Raji (cell line): Measurements from ENCODE around the gene ACACB.

Experiments used
- POLR2A ChIP-seq: IDR thresholded peaks from 2 replicates; pipeline ENCODE4 v1.6.1; 2011; ENCODE audit warnings: low read depth, low read length, control low read depth; ENCODE audit not compliant: insufficient read depth

Gene ACACB

DNA sequence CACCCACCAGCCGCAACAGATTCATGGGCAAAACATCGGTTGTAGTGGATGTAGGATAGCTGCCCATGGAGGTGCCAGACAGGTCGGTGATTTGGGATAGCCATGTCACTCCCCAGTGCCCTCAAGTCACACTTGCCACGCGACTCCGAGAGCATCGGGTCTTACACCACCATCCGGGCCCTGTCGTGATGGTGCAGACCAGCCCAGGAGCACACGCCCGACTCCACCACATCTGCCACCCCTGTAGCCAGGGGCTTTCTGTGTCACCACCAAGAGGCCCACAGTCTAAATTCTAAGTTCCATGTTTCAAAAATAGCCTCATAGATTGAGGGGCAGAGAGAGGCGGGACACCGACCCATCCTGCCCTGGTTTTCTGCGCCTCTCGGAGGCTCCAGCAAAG is 174.7 kb downstream of the ACACB start:
- TF ChIP-seq POLR2A, result no peak

GRCh38 chr12:109291521-109292341 is 175.3 kb downstream of the ACACB start:
- no peak for TF ChIP-seq POLR2A

DNA sequence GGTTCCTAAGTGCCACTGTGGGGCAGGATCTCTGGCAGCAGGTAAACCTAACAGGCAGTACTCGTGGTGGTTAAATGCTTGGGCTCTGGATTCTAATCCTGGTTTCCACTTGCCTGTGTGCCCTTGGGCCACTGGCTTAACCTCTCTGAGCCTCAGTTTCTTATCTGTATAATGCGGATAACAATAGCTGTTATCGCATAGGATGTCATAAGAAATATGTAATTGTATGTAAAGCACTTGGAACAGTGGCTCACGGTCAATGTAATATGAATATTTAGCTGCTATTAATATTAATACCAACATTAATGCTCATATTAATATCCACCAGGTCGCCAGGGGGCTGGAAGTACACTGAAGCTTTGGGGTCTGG is 175.9 kb downstream of the ACACB start:
- no peak for TF ChIP-seq POLR2A

GRCh38 chr12:109293106-109293505 is 176.7 kb downstream of the ACACB start:
- TF ChIP-seq POLR2A, result no peak

GRCh38 chr12:109294286-109294796 is 178.0 kb downstream of the ACACB start:
- no peak for TF ChIP-seq POLR2A

DNA sequence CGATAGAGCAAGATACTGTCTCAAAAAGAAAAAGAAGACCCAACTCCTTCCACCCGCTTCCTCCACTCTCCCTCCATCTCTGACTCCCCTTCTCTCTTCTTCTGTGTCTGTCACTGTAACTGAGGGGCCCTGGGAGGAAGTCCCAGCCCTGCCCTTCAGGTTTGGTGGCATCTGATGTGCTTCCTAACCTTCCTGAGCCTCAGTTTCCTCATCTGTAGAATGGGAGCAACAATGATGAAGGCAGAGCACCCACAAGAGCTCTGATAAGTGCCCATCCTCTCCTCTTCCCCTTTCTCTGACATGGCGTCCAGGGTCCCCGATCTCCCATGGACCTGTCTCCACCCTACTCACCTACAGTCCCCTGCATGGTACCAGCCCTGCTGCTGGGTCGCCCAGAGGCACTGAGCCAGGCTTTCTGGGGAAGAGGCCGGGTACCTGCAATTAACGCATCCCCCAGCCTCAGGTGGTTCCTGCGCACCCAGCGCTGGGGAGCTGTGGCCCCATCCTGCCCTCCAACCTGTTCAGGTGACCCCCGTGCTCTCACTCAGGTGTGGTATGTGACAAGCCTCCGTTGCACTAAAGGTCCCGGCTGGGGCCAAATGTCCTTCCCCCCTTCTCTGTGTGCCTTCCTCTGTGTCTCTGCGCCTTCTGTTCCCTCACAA is 179.5 kb downstream of the ACACB start:
- no peak for TF ChIP-seq POLR2A

- no peak for TF ChIP-seq POLR2A
These were observed 180.0 kb downstream of the ACACB start for GRCh38 chr12:109296431-109296830.

DNA sequence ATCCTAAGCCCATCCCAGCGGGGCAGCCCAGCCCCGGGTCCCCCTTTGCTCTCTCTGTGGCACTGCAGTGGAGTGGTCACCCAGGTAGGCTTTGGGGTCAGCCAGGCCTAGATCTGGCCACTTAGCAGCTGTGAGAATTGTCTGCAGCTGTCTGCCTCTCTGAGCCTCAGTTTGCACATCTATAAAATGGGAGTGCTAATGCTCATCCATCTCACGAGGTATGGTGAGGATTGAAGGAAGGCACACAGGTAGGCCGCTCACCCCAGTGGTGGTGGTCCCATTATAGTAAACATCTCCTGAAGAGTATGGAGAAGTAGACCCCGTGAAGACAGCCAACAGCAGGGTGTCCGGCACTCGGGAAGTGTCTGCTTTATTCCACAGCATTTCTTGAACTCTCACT is 183.5 kb downstream of the ACACB start:
- no peak for TF ChIP-seq POLR2A

- TF ChIP-seq POLR2A, result no peak
These were observed 185.3 kb downstream of the ACACB start for GRCh38 chr12:109301643-109302168.

DNA sequence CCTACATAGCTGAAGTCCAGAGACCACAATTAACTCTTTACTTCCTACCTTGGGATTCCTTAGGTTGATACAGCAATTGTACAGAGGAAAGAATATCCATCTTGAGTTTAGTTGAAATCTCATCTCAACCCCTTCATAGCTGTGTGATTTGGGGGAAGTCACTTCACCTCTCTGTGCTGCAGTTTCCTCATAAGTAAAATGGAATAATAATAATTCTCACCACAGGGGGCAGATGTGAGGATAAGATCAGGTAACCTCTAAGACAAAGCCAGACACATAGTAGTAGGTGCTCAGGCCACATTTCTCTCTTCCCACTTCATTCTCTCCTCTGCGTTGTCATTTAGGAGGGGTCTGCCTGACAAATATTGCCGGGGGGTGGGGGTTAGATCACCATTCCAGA is 186.0 kb downstream of the ACACB start:
- TF ChIP-seq POLR2A, result no peak

- TF ChIP-seq POLR2A, result no peak
These were observed 186.4 kb downstream of the ACACB start for GRCh38 chr12:109302770-109303169.

DNA sequence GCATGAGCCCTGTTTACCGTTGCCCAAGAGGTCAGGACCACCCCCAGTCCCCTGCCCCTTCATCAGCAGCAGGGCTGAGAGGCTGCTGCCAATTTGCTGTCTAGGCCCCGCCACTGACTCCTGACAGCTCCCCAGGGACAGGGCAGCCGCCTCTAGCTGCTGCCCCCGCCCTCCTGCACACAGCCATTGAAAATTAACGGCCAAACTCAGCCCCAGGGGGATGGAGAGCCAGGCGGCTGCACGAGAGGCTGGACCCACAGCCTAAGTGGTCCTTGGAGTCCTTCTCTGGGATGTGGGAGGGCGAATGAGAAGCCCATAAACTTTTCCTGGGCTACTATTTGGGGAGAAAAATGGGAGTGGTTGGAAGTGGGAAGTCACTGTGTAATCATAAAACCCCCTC is 188.1 kb downstream of the ACACB start:
- TF ChIP-seq POLR2A, result no peak

DNA sequence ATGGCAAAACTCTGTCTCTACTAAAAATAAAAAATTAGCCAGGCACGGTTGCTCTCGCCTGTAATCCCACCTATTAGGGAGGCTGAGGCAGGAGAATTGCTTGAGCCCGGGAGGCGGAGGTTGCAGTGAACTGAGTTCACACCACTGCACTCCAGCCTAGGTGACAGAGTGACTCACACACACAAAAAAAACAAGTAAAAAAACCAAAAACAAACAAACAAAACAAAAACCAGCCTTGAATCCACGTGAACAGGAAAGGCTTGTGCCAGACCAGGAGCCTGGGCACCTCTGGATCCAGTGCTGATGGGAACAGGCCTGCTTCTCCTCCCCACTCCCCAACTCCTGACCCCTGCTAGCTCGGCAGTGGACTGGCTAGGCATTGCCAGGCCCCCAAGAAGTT is 189.2 kb downstream of the ACACB start:
- TF ChIP-seq POLR2A, result no peak

GRCh38 chr12:109307051-109307450 is 190.7 kb downstream of the ACACB start:
- TF ChIP-seq POLR2A, result no peak

DNA sequence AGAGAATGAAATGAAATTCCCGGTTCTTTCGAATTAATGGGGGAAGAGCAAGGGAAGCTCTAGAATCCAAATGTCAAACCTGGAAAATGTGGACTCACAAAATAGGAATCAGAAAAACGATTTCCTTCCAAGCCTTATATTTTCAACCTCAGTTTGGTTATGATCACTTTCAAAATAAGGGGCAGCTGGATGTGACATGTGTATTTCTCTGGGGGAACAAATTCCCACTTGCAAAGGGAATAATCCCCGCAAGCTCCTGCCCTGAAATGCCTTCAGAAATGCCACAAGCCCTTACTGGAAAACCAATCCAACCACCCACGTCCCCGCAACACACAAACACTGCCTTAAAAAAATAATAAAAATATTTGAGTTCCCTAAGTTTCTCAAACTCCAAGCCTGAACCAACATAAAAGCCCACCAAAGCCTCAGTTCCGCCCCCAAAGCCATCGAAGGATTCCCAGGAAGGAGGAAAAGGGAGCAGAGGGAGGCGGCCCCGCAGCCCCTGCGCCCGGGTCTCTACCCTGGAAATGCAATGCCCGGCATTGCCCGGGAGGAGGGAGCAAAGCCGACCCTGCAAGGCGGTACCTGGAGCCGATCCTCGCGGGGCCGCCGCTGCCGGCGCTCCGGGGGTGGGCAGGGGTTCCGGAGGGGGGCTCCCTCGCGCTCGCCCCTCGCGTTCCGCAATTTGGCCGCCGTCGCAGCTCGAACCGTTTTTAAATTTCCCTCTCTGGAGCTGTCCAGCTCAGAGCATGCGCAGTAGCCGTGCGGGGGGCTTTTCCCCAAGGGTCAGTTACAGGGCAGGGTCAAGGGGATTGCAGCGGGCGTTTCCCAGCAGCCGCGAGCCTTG is 192.4 kb downstream of the ACACB start, which contains the start of gene FOXN4:
TSS of gene FOXN4 (minus strand) at position 751 of the 847 bp plus-strand sequence. CDS start 963 bp downstream, outside the sequence.
- TF ChIP-seq POLR2A, result no peak
